Measurements from ENCODE around the gene CDK5. TPM values are rescaled to one million over a fixed set of nuclear protein-coding genes. Genes with fewer than 3 reads are reported as not detected.

CDK5 gene
- total RNA-seq, 3 donors from 2014 or later: 8.3 to 12.4 (median 11.7) TPM

- Histone ChIP-seq H3K9me3 (no peaks in the 10 kb centered on the region), H3K4me3 (no peak overlapping the region), H3K4me1 (ENCODE audit: low read depth) (peaks cover 2% of the 10 kb centered on the region), H3K36me3 (ENCODE audit: low read depth) (no peaks in the 10 kb centered on the region)
- intact Hi-C loops (cut with DNase I, micrococcal nuclease): no loop called here
- no peak for TF ChIP-seq CTCF (IDR thresholded peaks at IDR 0.05)
- no peak for ATAC-seq
- no peak for DNase-seq
Measured at GRCh38 chr7:151048911-151049463, 8.7 kb downstream of the CDK5 start.

GRCh38 chr7:151047976-151048815 is 9.5 kb downstream of the CDK5 start, which contains the start of gene ASIC3:
TSS of gene ASIC3 (plus strand) at chr7:151048531. CDS start at chr7:151048886, 355 bp downstream.
- DNase-seq: no peak
- no peak for ATAC-seq
- Histone ChIP-seq H3K36me3 (ENCODE audit: low read depth) (no peaks in the 10 kb centered on the region), H3K4me3 (no peak within 1 kb of the TSS), H3K4me1 (ENCODE audit: low read depth) (peaks cover 2% of the 10 kb centered on the region), H3K9me3 (no peaks in the 10 kb centered on the region)
- no peak for TF ChIP-seq CTCF (IDR thresholded peaks at IDR 0.05)
- intact Hi-C loops (cut with DNase I, micrococcal nuclease): no loop called here

- ATAC-seq (no peak), DNase-seq (no peak)
- no peak overlapping the region for H3K4me3 ChIP-seq
- no peaks in the 10 kb centered on the region for H3K36me3 ChIP-seq (ENCODE audit: low read depth)
- no peaks in the 10 kb centered on the region for H3K9me3 ChIP-seq
- intact Hi-C loops (cut with DNase I, micrococcal nuclease): no loop called here
- no peak for TF ChIP-seq CTCF (IDR thresholded peaks at IDR 0.05)
- H3K4me1 ChIP-seq (ENCODE audit: low read depth): peaks cover 2% of the 10 kb centered on the region
Measured at GRCh38 chr7:151046603-151047573, 10.8 kb downstream of the CDK5 start.

- no peaks in the 10 kb centered on the region for H3K36me3 ChIP-seq (ENCODE audit: low read depth)
- no peak for TF ChIP-seq CTCF (IDR thresholded peaks at IDR 0.05)
- no peak for DNase-seq
Measured at GRCh38 chr7:151045967-151046366, 11.7 kb downstream of the CDK5 start.

GRCh38 chr7:151045262-151045661 is 12.4 kb downstream of the CDK5 start:
- DNase-seq (no peak), ATAC-seq (no peak)
- H3K36me3 ChIP-seq (ENCODE audit: low read depth): no peaks in the 10 kb centered on the region
- no peaks in the 10 kb centered on the region for H3K4me1 ChIP-seq (ENCODE audit: low read depth)
- intact Hi-C loops (cut with DNase I, micrococcal nuclease): no loop called here
- H3K4me3 ChIP-seq: no peak overlapping the region
- H3K9me3 ChIP-seq: no peaks in the 10 kb centered on the region
- no peak for TF ChIP-seq CTCF (IDR thresholded peaks at IDR 0.05)

More at GRCh38 chr7:151045967-151046366, 11.7 kb downstream of the CDK5 start:
- Histone ChIP-seq H3K4me1 (ENCODE audit: low read depth) (no peaks in the 10 kb centered on the region), H3K4me3 (no peak overlapping the region), H3K9me3 (no peaks in the 10 kb centered on the region)
- intact Hi-C loops (cut with DNase I, micrococcal nuclease): no loop called here
- no peak for ATAC-seq
